NB4 (cell line): Measurements from ENCODE around the gene CEP55.

ENCODE experiments used
- DNase-seq: peaks from one replicate; pipeline ENCODE4 v3.0.0; 2010; ENCODE audit warnings: low read depth
- H3K4me3 ChIP-seq: one replicate; pipeline ENCODE4 v1.5.1; 2011; ENCODE audit warnings: mild to moderate bottlenecking, low read depth, low read length, moderate library complexity
- CTCF ChIP-seq: IDR thresholded peaks from one replicate; pipeline ENCODE4 v1.5.1; 2012; ENCODE audit warnings: low read depth, low read length
- MAX ChIP-seq: IDR thresholded peaks from 2 replicates; pipeline ENCODE4 v1.6.1; 2011; ENCODE audit warnings: low read depth, low read length
- MYC ChIP-seq: IDR thresholded peaks from 2 replicates; pipeline ENCODE4 v1.6.1; 2011; ENCODE audit warnings: low read depth, low read length
- POLR2A ChIP-seq: IDR thresholded peaks from 2 replicates; pipeline ENCODE4 v1.6.1; 2011; ENCODE audit warnings: mild to moderate bottlenecking; ENCODE audit not compliant: insufficient read length; ENCODE audit errors: extremely low read depth

The CEP55 gene

GRCh38 chr10:93454146-93454545, 42.3 kb upstream of the CEP55 start:
- no peak for DNase-seq
- TF ChIP-seq MAX (no peak), POLR2A (no peak), CTCF (no peak), MYC (no peak)
- no peak overlapping the region for H3K4me3 ChIP-seq

GRCh38 chr10:93454736-93455135, 41.7 kb upstream of the CEP55 start:
- DNase-seq, result no peak
- no peak overlapping the region for H3K4me3 ChIP-seq
- no peak for TF ChIP-seq MYC
- no peak for TF ChIP-seq CTCF
- no peak for TF ChIP-seq MAX
- no peak for TF ChIP-seq POLR2A

- no peak overlapping the region for H3K4me3 ChIP-seq
- TF ChIP-seq MAX (no peak), POLR2A (no peak), CTCF (no peak), MYC (no peak)
- no peak for DNase-seq
These were observed 39.9 kb upstream of the CEP55 start for GRCh38 chr10:93456480-93456879.

GRCh38 chr10:93457511-93457910, 38.9 kb upstream of the CEP55 start:
- TF ChIP-seq MAX, result no peak
- no peak for TF ChIP-seq CTCF
- TF ChIP-seq POLR2A, result no peak
- TF ChIP-seq MYC, result no peak
- DNase-seq, result no peak
- no peak overlapping the region for H3K4me3 ChIP-seq

GRCh38 chr10:93458821-93459257, 37.6 kb upstream of the CEP55 start:
- H3K4me3 ChIP-seq, result no peak overlapping the region
- TF ChIP-seq CTCF (no peak), MYC (no peak), MAX (no peak), POLR2A (no peak)
- peak; percentile 62 for DNase-seq

GRCh38 chr10:93459466-93459865, 36.9 kb upstream of the CEP55 start:
- no peak overlapping the region for H3K4me3 ChIP-seq
- DNase-seq, result no peak
- TF ChIP-seq CTCF (no peak), MYC (no peak), MAX (no peak), POLR2A (no peak)
